HEK293 (cell line): ENCODE results near the gene EPHA6.

ENCODE experiments used
- CTCF ChIP-seq: fragments of 450-650 bp; formaldehyde crosslinking; IDR thresholded peaks from 2 replicates; pipeline ENCODE4 v1.5.1; 2016; ENCODE audit warnings: missing biosample characterization, missing genetic modification characterization
- KLF10 ChIP-seq: fragments of 450-650 bp; IDR thresholded peaks from 2 replicates; pipeline ENCODE4 v1.5.1; 2018; ENCODE audit warnings: missing biosample characterization, mild to moderate bottlenecking, missing genetic modification characterization
- ZBTB8A ChIP-seq: fragments of 450-650 bp; formaldehyde crosslinking; IDR thresholded peaks from 2 replicates; pipeline ENCODE4 v1.5.1; 2016; ENCODE audit warnings: missing biosample characterization, missing genetic modification characterization
- ZNF121 ChIP-seq: fragments of 450-650 bp; formaldehyde crosslinking; IDR thresholded peaks from 2 replicates; pipeline ENCODE4 v1.5.1; 2016; ENCODE audit warnings: missing biosample characterization, missing genetic modification characterization
- ZNF664 ChIP-seq: fragments of 450-650 bp; formaldehyde crosslinking; IDR thresholded peaks from 2 replicates; pipeline ENCODE4 v1.5.1; 2016; ENCODE audit warnings: missing biosample characterization, missing genetic modification characterization
- ZNF768 ChIP-seq: fragments of 450-650 bp; formaldehyde crosslinking; IDR thresholded peaks from 2 replicates; pipeline ENCODE4 v1.5.1; 2018; ENCODE audit warnings: missing biosample characterization, mild to moderate bottlenecking, missing genetic modification characterization
- ZNF785 ChIP-seq: fragments of 450-650 bp; formaldehyde crosslinking; IDR thresholded peaks from 2 replicates; pipeline ENCODE4 v1.5.1; 2016; ENCODE audit warnings: missing biosample characterization, missing genetic modification characterization
- ZSCAN30 ChIP-seq: fragments of 450-650 bp; IDR thresholded peaks from 2 replicates; pipeline ENCODE4 v1.5.1; 2018; ENCODE audit warnings: missing biosample characterization, mild to moderate bottlenecking, missing genetic modification characterization, moderate library complexity

GRCh38 chr3:97655971-97656370, 841.6 kb downstream of the EPHA6 start:
- TF ChIP-seq ZBTB8A (tag by site-specific recombination) (no peak), ZNF785 (tag by site-specific recombination) (no peak), KLF10 (no peak), ZNF121 (tag by site-specific recombination) (no peak), ZNF768 (tag by site-specific recombination) (no peak), CTCF (tag by site-specific recombination) (no peak), ZNF664 (tag by site-specific recombination) (no peak), ZSCAN30 (tag by site-specific recombination) (no peak)
